HepG2 (cell line): ENCODE data around the gene ZNF3. TPM values are rescaled to one million over a fixed set of nuclear protein-coding genes. Genes with fewer than 3 reads are reported as not detected.

Source experiments
- FIP1L1 ChIP-seq: fragments of 200-400 bp; formaldehyde crosslinking; IDR thresholded peaks from 2 replicates; pipeline ENCODE4 v1.6.1; 2018; ENCODE audit warnings: low read depth, mild to moderate bottlenecking, low read length, moderate library complexity, borderline replicate concordance; ENCODE audit not compliant: insufficient read depth
- FLYWCH1 ChIP-seq: sonication (generic); formaldehyde crosslinking; IDR thresholded peaks from 2 replicates; pipeline ENCODE4 v1.8.1; 2023; ENCODE audit warnings: mild to moderate bottlenecking, missing genetic modification reagents
- NFIB ChIP-seq: sonication (generic); formaldehyde crosslinking; IDR thresholded peaks from 2 replicates; pipeline ENCODE4 v1.9.0; 2021; ENCODE audit warnings: missing genetic modification reagents, mild to moderate bottlenecking, borderline replicate concordance
- PCBP2 ChIP-seq: fragments of 200-400 bp; formaldehyde crosslinking; optimal IDR thresholded peaks from 2 replicates; pipeline ENCODE3; 2018; ENCODE audit warnings: low read length, low read depth; ENCODE audit not compliant: poor library complexity, severe bottlenecking
- RFXANK ChIP-seq: IDR thresholded peaks from 2 replicates; pipeline ENCODE4 v1.6.1; 2016
- SCMH1 ChIP-seq: sonication (generic); formaldehyde crosslinking; IDR thresholded peaks from 2 replicates; pipeline ENCODE4 v1.9.0; 2021; ENCODE audit warnings: missing genetic modification reagents, mild to moderate bottlenecking, borderline replicate concordance
- SMARCE1 ChIP-seq: fragments of 450-650 bp; IDR thresholded peaks from 2 replicates; pipeline ENCODE4 v1.6.1; 2017; ENCODE audit warnings: borderline replicate concordance
- ZMYM2 ChIP-seq: sonication (generic); formaldehyde crosslinking; IDR thresholded peaks from 2 replicates; pipeline ENCODE4 v1.8.0; 2022; ENCODE audit warnings: mild to moderate bottlenecking, missing genetic modification reagents
- ZNF546 ChIP-seq: sonication (generic); formaldehyde crosslinking; conservative IDR thresholded peaks from 2 replicates; pipeline ENCODE4 v1.8.1; 2023; ENCODE audit warnings: mild to moderate bottlenecking, missing genetic modification reagents
- ZNF670 ChIP-seq: sonication (generic); formaldehyde crosslinking; IDR thresholded peaks from 2 replicates; pipeline ENCODE4 v1.8.0; 2022; ENCODE audit warnings: mild to moderate bottlenecking, missing genetic modification reagents, borderline replicate concordance
- ZNF724P ChIP-seq: sonication (generic); formaldehyde crosslinking; IDR thresholded peaks from 2 replicates; pipeline ENCODE4 v1.8.0; 2022; ENCODE audit warnings: missing genetic modification reagents, borderline replicate concordance
- ZNF766 ChIP-seq: sonication (generic); formaldehyde crosslinking; IDR thresholded peaks from 2 replicates; pipeline ENCODE4 v1.5.0; 2020; ENCODE audit warnings: missing genetic modification reagents, borderline replicate concordance
- polyA plus RNA-seq, 8 experiments: library from polyadenylated mRNA; depleted of rRNA in 3 of 8; stranded (reverse) in 7 of 8; unstranded in 1 of 8; fragments of >200 nt; fragmentation: Illumina TruSeq in 4 of 8; extraction: Trizol in 4 of 8; gene quantifications; 2 replicates each; pipeline versions ENCODE4 v1.2.1 to v1.2.3, GENCODE V29; 2011 to 2016; ENCODE audit warnings: low read depth in 4 of 8, missing spikeins in 1 of 8, mixed read lengths in 1 of 8; ENCODE audit not compliant: insufficient read depth in 1 of 8
- total RNA-seq, 5 experiments: library from RNA; depleted of rRNA; stranded (reverse); fragments of >200 nt; fragmentation: Illumina TruSeq; extraction: Trizol; gene quantifications; 2 replicates each; pipeline ENCODE4 v1.2.3, GENCODE V29; 2016; ENCODE audit warnings: low read depth in 1 of 5
- TF ChIP-seq, protein P1 (sequence below): sonication (generic); formaldehyde crosslinking; IDR thresholded peaks from 2 replicates; pipeline ENCODE4 v1.5.1; 2020; ENCODE audit warnings: mild to moderate bottlenecking, missing genetic modification reagents
- TF ChIP-seq, protein P2 (sequence below): sonication (generic); formaldehyde crosslinking; IDR thresholded peaks from 2 replicates; pipeline ENCODE4 v1.8.1; 2023; ENCODE audit warnings: mild to moderate bottlenecking, missing genetic modification reagents
- TF ChIP-seq, protein P3 (sequence below): sonication (generic); formaldehyde crosslinking; IDR thresholded peaks from 2 replicates; pipeline ENCODE4 v1.5.0; 2020; ENCODE audit warnings: missing genetic modification reagents, mild to moderate bottlenecking, borderline replicate concordance
- TF ChIP-seq, protein P4 (sequence below): sonication (generic); formaldehyde crosslinking; conservative IDR thresholded peaks from 2 replicates; pipeline ENCODE4 v1.4.0; 2020; ENCODE audit warnings: missing genetic modification reagents
- TF ChIP-seq, protein P5 (sequence below): sonication (generic); formaldehyde crosslinking; IDR thresholded peaks from 2 replicates; pipeline ENCODE4 v1.8.0; 2022; ENCODE audit warnings: mild to moderate bottlenecking, missing genetic modification reagents, moderate library complexity
- TF ChIP-seq, protein P6 (sequence below): IDR thresholded peaks from 2 replicates; pipeline ENCODE4 v1.6.1; 2018; ENCODE audit warnings: missing genetic modification reagents, mild to moderate bottlenecking, missing compliant biosample characterization

ZNF3 gene
- total and polyA plus RNA-seq, 2 of the 13 experiments (the other 11 are each of a cell fraction or from before 2014, with no cell fraction given), result 33.7 to 56.9 TPM

DNA sequence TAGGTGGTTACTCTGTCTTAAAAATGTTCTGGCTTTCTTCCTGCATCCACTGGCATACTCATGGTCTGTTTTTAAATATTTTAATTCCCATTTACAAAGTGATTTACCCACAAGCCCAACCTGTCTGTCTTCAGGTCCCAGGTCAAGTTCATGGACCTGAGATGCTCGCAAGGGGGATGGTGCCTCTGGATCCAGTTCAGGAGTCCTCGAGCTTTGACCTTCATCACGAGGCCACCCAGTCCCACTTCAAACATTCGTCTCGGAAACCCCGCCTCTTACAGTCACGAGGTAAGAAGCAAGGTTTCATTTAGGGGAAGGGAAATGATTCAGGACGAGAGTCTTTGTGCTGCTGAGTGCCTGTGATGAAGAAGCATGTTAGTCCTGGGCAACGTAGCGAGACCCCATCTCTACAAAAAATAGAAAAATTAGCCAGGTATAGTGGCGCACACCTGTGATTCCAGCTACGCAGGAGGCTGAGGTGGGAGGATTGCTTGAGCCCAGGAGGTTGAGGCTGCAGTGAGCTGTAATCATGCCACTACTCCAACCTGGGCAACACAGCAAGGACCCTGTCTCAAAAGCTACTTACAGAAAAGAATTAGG lies 57.4 kb downstream of the ZNF3 start (continued):
- TF ChIP-seq, protein P1, sequence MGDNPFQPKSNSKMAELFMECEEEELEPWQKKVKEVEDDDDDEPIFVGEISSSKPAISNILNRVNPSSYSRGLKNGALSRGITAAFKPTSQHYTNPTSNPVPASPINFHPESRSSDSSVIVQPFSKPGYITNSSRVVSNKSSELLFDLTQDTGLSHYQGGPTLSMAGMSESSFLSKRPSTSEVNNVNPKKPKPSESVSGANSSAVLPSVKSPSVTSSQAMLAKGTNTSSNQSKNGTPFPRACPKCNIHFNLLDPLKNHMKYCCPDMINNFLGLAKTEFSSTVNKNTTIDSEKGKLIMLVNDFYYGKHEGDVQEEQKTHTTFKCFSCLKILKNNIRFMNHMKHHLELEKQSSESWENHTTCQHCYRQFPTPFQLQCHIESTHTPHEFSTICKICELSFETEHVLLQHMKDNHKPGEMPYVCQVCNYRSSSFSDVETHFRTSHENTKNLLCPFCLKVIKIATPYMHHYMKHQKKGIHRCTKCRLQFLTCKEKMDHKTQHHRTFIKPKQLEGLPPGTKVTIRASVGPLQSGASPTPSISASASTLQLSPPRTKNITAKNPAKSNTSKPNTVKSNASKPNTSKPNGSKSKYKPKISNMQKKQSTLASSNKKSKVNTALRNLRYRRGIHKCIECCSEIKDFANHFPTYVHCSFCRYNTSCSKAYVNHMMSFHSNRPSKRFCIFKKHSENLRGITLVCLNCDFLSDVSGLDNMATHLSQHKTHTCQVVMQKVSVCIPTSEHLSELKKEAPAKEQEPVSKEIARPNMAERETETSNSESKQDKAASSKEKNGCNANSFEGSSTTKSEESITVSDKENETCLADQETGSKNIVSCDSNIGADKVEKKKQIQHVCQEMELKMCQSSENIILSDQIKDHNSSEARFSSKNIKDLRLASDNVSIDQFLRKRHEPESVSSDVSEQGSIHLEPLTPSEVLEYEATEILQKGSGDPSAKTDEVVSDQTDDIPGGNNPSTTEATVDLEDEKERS (CRISPR knock-in tag), result peak; percentile 41; the same call in 1 of the 2 replicates
- TF ChIP-seq ZNF670, result peak; percentile 77; the same call in 1 of the 2 replicates
- TF ChIP-seq ZNF546 (CRISPR knock-in tag), result no peak
- TF ChIP-seq, protein P2, sequence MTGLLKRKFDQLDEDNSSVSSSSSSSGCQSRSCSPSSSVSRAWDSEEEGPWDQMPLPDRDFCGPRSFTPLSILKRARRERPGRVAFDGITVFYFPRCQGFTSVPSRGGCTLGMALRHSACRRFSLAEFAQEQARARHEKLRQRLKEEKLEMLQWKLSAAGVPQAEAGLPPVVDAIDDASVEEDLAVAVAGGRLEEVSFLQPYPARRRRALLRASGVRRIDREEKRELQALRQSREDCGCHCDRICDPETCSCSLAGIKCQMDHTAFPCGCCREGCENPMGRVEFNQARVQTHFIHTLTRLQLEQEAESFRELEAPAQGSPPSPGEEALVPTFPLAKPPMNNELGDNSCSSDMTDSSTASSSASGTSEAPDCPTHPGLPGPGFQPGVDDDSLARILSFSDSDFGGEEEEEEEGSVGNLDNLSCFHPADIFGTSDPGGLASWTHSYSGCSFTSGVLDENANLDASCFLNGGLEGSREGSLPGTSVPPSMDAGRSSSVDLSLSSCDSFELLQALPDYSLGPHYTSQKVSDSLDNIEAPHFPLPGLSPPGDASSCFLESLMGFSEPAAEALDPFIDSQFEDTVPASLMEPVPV (CRISPR knock-in tag), result no peak
- TF ChIP-seq FIP1L1, result no peak
- no peak for TF ChIP-seq FLYWCH1
- TF ChIP-seq, protein P3, sequence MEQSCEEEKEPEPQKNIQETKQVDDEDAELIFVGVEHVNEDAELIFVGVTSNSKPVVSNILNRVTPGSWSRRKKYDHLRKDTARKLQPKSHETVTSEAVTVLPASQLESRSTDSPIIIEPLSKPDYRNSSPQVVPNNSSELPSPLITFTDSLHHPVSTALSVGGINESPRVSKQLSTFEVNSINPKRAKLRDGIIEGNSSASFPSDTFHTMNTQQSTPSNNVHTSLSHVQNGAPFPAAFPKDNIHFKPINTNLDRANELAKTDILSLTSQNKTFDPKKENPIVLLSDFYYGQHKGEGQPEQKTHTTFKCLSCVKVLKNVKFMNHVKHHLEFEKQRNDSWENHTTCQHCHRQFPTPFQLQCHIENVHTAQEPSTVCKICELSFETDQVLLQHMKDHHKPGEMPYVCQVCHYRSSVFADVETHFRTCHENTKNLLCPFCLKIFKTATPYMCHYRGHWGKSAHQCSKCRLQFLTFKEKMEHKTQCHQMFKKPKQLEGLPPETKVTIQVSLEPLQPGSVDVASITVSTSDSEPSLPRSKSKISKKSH (CRISPR knock-in tag), result no peak
- TF ChIP-seq ZNF724P (CRISPR knock-in tag), result no peak
- TF ChIP-seq, protein P4, sequence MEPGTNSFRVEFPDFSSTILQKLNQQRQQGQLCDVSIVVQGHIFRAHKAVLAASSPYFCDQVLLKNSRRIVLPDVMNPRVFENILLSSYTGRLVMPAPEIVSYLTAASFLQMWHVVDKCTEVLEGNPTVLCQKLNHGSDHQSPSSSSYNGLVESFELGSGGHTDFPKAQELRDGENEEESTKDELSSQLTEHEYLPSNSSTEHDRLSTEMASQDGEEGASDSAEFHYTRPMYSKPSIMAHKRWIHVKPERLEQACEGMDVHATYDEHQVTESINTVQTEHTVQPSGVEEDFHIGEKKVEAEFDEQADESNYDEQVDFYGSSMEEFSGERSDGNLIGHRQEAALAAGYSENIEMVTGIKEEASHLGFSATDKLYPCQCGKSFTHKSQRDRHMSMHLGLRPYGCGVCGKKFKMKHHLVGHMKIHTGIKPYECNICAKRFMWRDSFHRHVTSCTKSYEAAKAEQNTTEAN, result no peak
- TF ChIP-seq NFIB, result no peak
- TF ChIP-seq, protein P5, sequence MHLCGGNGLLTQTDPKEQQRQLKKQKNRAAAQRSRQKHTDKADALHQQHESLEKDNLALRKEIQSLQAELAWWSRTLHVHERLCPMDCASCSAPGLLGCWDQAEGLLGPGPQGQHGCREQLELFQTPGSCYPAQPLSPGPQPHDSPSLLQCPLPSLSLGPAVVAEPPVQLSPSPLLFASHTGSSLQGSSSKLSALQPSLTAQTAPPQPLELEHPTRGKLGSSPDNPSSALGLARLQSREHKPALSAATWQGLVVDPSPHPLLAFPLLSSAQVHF (CRISPR knock-in tag), result no peak
- TF ChIP-seq ZMYM2 (CRISPR knock-in tag), result peak; percentile 50
- TF ChIP-seq RFXANK (CRISPR knock-in tag), result no peak
- no peak for TF ChIP-seq SCMH1 (CRISPR knock-in tag)
- TF ChIP-seq PCBP2, result no peak
- TF ChIP-seq, protein P6, sequence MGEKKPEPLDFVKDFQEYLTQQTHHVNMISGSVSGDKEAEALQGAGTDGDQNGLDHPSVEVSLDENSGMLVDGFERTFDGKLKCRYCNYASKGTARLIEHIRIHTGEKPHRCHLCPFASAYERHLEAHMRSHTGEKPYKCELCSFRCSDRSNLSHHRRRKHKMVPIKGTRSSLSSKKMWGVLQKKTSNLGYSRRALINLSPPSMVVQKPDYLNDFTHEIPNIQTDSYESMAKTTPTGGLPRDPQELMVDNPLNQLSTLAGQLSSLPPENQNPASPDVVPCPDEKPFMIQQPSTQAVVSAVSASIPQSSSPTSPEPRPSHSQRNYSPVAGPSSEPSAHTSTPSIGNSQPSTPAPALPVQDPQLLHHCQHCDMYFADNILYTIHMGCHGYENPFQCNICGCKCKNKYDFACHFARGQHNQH (CRISPR knock-in tag), result 0 out of 2 replicates have a peak, but pooled peaks have one; percentile 35
- TF ChIP-seq ZNF766 (CRISPR knock-in tag), result no peak
- TF ChIP-seq SMARCE1, result no peak
